ENCODE data around the gene ERG.

The ERG gene

DNA sequence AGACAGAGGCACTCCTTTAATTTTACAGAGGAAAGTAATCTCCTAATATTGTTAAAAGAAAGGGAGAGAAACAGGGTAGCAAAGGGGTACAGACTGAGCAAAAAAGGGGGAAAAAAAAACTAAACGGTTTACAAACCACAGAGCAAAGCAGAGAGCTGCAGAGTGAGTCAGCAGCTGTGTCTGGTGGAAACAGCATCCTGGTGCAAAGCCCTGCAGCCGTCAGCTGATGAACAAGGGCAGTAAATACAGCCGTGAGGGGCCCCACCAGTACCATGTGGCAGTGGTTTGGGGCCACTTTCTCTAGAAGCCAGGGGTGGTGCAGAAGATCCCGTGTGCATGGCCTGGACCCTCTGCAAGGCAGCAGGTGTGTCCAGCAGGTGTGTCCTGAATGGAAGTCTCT lies 111.3 kb downstream of the ERG start:
- TF ChIP-seq FOXP2 (optimal IDR thresholded peaks at IDR 0.05; ENCODE audit: borderline replicate concordance, extremely low read depth, extremely low read length, insufficient read depth) = no peak
- no peak for TF ChIP-seq TAF1 (IDR thresholded peaks at IDR 0.05; ENCODE audit: borderline replicate concordance, insufficient read depth, low read length)
- no peak for TF ChIP-seq SIN3A (IDR thresholded peaks at IDR 0.05; ENCODE audit: borderline replicate concordance, insufficient read depth, low read length)
- no peak for TF ChIP-seq POLR2AphosphoS5 (IDR thresholded peaks at IDR 0.05; ENCODE audit: low read depth, low read length)
- TF ChIP-seq, protein P1, sequence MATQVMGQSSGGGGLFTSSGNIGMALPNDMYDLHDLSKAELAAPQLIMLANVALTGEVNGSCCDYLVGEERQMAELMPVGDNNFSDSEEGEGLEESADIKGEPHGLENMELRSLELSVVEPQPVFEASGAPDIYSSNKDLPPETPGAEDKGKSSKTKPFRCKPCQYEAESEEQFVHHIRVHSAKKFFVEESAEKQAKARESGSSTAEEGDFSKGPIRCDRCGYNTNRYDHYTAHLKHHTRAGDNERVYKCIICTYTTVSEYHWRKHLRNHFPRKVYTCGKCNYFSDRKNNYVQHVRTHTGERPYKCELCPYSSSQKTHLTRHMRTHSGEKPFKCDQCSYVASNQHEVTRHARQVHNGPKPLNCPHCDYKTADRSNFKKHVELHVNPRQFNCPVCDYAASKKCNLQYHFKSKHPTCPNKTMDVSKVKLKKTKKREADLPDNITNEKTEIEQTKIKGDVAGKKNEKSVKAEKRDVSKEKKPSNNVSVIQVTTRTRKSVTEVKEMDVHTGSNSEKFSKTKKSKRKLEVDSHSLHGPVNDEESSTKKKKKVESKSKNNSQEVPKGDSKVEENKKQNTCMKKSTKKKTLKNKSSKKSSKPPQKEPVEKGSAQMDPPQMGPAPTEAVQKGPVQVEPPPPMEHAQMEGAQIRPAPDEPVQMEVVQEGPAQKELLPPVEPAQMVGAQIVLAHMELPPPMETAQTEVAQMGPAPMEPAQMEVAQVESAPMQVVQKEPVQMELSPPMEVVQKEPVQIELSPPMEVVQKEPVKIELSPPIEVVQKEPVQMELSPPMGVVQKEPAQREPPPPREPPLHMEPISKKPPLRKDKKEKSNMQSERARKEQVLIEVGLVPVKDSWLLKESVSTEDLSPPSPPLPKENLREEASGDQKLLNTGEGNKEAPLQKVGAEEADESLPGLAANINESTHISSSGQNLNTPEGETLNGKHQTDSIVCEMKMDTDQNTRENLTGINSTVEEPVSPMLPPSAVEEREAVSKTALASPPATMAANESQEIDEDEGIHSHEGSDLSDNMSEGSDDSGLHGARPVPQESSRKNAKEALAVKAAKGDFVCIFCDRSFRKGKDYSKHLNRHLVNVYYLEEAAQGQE (IDR thresholded peaks at IDR 0.05; ENCODE audit: insufficient read depth in 1 of 2, low read depth in 2 of 2, low read length in 2 of 2) = no peak

GRCh38 chr21:38385427-38386175 lies 112.7 kb downstream of the ERG start:
- TF ChIP-seq FOXP2 (optimal IDR thresholded peaks at IDR 0.05; ENCODE audit: borderline replicate concordance, extremely low read depth, extremely low read length, insufficient read depth) (no peak), TAF1 (IDR thresholded peaks at IDR 0.05; ENCODE audit: borderline replicate concordance, insufficient read depth, low read length) (no peak), POLR2AphosphoS5 (IDR thresholded peaks at IDR 0.05; ENCODE audit: low read depth, low read length) (no peak), SIN3A (IDR thresholded peaks at IDR 0.05; ENCODE audit: borderline replicate concordance, insufficient read depth, low read length) (no peak)
- TF ChIP-seq, protein P1 (IDR thresholded peaks at IDR 0.05; ENCODE audit: insufficient read depth in 1 of 2, low read depth in 2 of 2, low read length in 2 of 2) = no peak

GRCh38 chr21:38384675-38385426 lies 113.4 kb downstream of the ERG start:
- TF ChIP-seq POLR2AphosphoS5 (IDR thresholded peaks at IDR 0.05; ENCODE audit: low read depth, low read length) = no peak
- TF ChIP-seq, protein P1 (IDR thresholded peaks at IDR 0.05; ENCODE audit: insufficient read depth in 1 of 2, low read depth in 2 of 2, low read length in 2 of 2) = no peak
- no peak for TF ChIP-seq SIN3A (IDR thresholded peaks at IDR 0.05; ENCODE audit: borderline replicate concordance, insufficient read depth, low read length)
- no peak for TF ChIP-seq TAF1 (IDR thresholded peaks at IDR 0.05; ENCODE audit: borderline replicate concordance, insufficient read depth, low read length)
- no peak for TF ChIP-seq FOXP2 (optimal IDR thresholded peaks at IDR 0.05; ENCODE audit: borderline replicate concordance, extremely low read depth, extremely low read length, insufficient read depth)

DNA sequence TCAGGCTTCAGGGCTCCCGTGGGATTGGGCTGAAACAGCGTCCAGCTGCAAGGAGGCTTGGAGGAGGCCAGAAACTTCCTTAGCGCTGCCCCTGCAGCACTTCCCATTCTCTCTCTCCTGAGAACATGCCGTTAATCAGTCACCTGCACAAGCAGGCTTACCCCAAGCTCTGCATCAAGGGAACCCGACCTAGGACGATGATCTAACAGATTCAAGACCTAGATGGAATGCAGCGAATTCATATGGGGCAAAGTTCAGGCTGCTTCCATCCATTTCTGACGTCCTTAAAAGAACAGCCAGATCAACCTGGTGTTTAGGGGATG lies 114.1 kb downstream of the ERG start:
- TF ChIP-seq SIN3A (IDR thresholded peaks at IDR 0.05; ENCODE audit: borderline replicate concordance, insufficient read depth, low read length) (no peak), FOXP2 (optimal IDR thresholded peaks at IDR 0.05; ENCODE audit: borderline replicate concordance, extremely low read depth, extremely low read length, insufficient read depth) (no peak), POLR2AphosphoS5 (IDR thresholded peaks at IDR 0.05; ENCODE audit: low read depth, low read length) (no peak), TAF1 (IDR thresholded peaks at IDR 0.05; ENCODE audit: borderline replicate concordance, insufficient read depth, low read length) (no peak)
- TF ChIP-seq, protein P1 (IDR thresholded peaks at IDR 0.05; ENCODE audit: insufficient read depth in 1 of 2, low read depth in 2 of 2, low read length in 2 of 2) = no peak
